DLD1 (cell line): ENCODE results near the gene SNX13.

Experiments
- in situ Hi-C: cut with HindIII; loops from 2 replicates; pipeline ENCODE4 v1.10.0; 2017; ENCODE audit warnings: low sequenced_read_pairs

SNX13 gene

GRCh38 chr7:17786314-17786852 is 153.9 kb downstream of the SNX13 start:
- in situ Hi-C loops, result no loop called here

GRCh38 chr7:17782216-17782549 is 158.1 kb downstream of the SNX13 start:
- in situ Hi-C loops, result no loop called here

GRCh38 chr7:17781491-17782215 is 158.6 kb downstream of the SNX13 start:
- in situ Hi-C loops, result no loop called here

- in situ Hi-C loops, result no loop called here
Measured at GRCh38 chr7:17779381-17779780, 160.9 kb downstream of the SNX13 start.

- in situ Hi-C loops, result no loop called here
Measured at GRCh38 chr7:17774716-17775288, 165.5 kb downstream of the SNX13 start.

- in situ Hi-C loops, result no loop called here
Measured at GRCh38 chr7:17774248-17774647, 166.0 kb downstream of the SNX13 start.

- in situ Hi-C loops, result no loop called here
Measured at GRCh38 chr7:17773289-17773626, 167.0 kb downstream of the SNX13 start.

GRCh38 chr7:17772581-17773288 is 167.6 kb downstream of the SNX13 start:
- in situ Hi-C loops, result no loop called here

GRCh38 chr7:17771901-17772408 is 168.3 kb downstream of the SNX13 start:
- in situ Hi-C loops, result no loop called here

GRCh38 chr7:17770710-17771375 is 169.5 kb downstream of the SNX13 start:
- in situ Hi-C loops, result no loop called here

- in situ Hi-C loops, result no loop called here
Measured at GRCh38 chr7:17769918-17770317, 170.4 kb downstream of the SNX13 start.

- in situ Hi-C loops, result no loop called here
Measured at GRCh38 chr7:17758008-17758407, 182.3 kb downstream of the SNX13 start.

GRCh38 chr7:17746020-17746530 is 194.2 kb downstream of the SNX13 start:
- in situ Hi-C loops, result no loop called here

- in situ Hi-C loops, result no loop called here
Measured at GRCh38 chr7:17745610-17746009, 194.7 kb downstream of the SNX13 start.

GRCh38 chr7:17743316-17743715 is 197.0 kb downstream of the SNX13 start:
- in situ Hi-C loops, result no loop called here

- in situ Hi-C loops, result no loop called here
Measured at GRCh38 chr7:17741426-17741825, 198.9 kb downstream of the SNX13 start.
